BE2C (cell line): ENCODE measurements around the gene CD36.

Experiments used
- DNase-seq: peaks from one replicate; pipeline ENCODE4 v3.0.0-alpha.2; 2020
- H3K27me3 ChIP-seq: fragments of 250-450 bp; sonication (Bioruptor Pico); 2 replicates; pipeline ENCODE4 v1.5.1; 2020; ENCODE audit warnings: mild to moderate bottlenecking
- H3K36me3 ChIP-seq: fragments of 250-450 bp; sonication (Bioruptor Pico); 2 replicates; pipeline ENCODE4 v1.5.1; 2020; ENCODE audit warnings: mild to moderate bottlenecking
- H3K4me1 ChIP-seq: fragments of 250-450 bp; sonication (Bioruptor Pico); 2 replicates; pipeline ENCODE4 v1.5.1; 2020
- H3K4me3 ChIP-seq: 2 replicates; pipeline ENCODE4 v1.5.1; 2011; ENCODE audit warnings: low read depth, low read length
- H3K9me3 ChIP-seq: fragments of 250-450 bp; sonication (Bioruptor Pico); 2 replicates; pipeline ENCODE4 v1.5.1; 2020
- CTCF ChIP-seq: IDR thresholded peaks from 2 replicates; pipeline ENCODE4 v1.5.1; 2012; ENCODE audit warnings: mild to moderate bottlenecking, low read depth, low read length

Gene CD36

GRCh38 chr7:80629023-80629422 is 9.4 kb upstream of the CD36 start:
- no peak for TF ChIP-seq CTCF
- no peaks in the 10 kb centered on the region for H3K9me3 ChIP-seq
- H3K4me3 ChIP-seq = no peak overlapping the region
- DNase-seq = no peak
- peaks cover 8% of the 10 kb centered on the region for H3K4me1 ChIP-seq
- H3K27me3 ChIP-seq = no peaks in the 10 kb centered on the region
- no peaks in the 10 kb centered on the region for H3K36me3 ChIP-seq

- H3K36me3 ChIP-seq = no peaks in the 10 kb centered on the region
- no peaks in the 10 kb centered on the region for H3K9me3 ChIP-seq
- H3K4me1 ChIP-seq = peaks cover 8% of the 10 kb centered on the region
- TF ChIP-seq CTCF = no peak
- H3K27me3 ChIP-seq = no peaks in the 10 kb centered on the region
- DNase-seq = peak; percentile 7
- no peak overlapping the region for H3K4me3 ChIP-seq
Measured at GRCh38 chr7:80630608-80631405, 7.6 kb upstream of the CD36 start.

GRCh38 chr7:80631421-80631820 is 7.0 kb upstream of the CD36 start:
- no peak for DNase-seq
- no peaks in the 10 kb centered on the region for H3K36me3 ChIP-seq
- H3K27me3 ChIP-seq = no peaks in the 10 kb centered on the region
- peaks cover 8% of the 10 kb centered on the region for H3K4me1 ChIP-seq
- no peak for TF ChIP-seq CTCF
- H3K4me3 ChIP-seq = no peak overlapping the region
- no peaks in the 10 kb centered on the region for H3K9me3 ChIP-seq

GRCh38 chr7:80632139-80632538 is 6.3 kb upstream of the CD36 start:
- Histone ChIP-seq H3K36me3 (no peaks in the 10 kb centered on the region), H3K27me3 (no peaks in the 10 kb centered on the region), H3K9me3 (no peaks in the 10 kb centered on the region), H3K4me1 (peaks cover 8% of the 10 kb centered on the region), H3K4me3 (no peak overlapping the region)
- no peak for TF ChIP-seq CTCF
- DNase-seq = no peak

- DNase-seq = no peak
Measured at GRCh38 chr7:80632819-80633218, 5.6 kb upstream of the CD36 start.

More at GRCh38 chr7:80632819-80633218, 5.6 kb upstream of the CD36 start:
- Histone ChIP-seq H3K36me3 (no peaks in the 10 kb centered on the region), H3K27me3 (no peaks in the 10 kb centered on the region), H3K4me1 (peaks cover 8% of the 10 kb centered on the region), H3K4me3 (no peak overlapping the region), H3K9me3 (no peaks in the 10 kb centered on the region)
- TF ChIP-seq CTCF = no peak
